Erythroblast (primary cell): ENCODE measurements around the gene GIGYF2.

Experiments used
- DNase-seq, 2 experiments: peaks; one replicate each; lab custom pipeline; 2025; lab: John Stamatoyannopoulos, UW
- GATA1 ChIP-seq: IDR thresholded peaks from 2 replicates; pipeline ENCODE4 v1.6.1; 2011; ENCODE audit warnings: low read depth, mild to moderate bottlenecking, control low read depth, low read length, moderate library complexity
- POLR2A ChIP-seq: IDR thresholded peaks from 2 replicates; pipeline ENCODE4 v1.6.1; 2011; ENCODE audit warnings: mild to moderate bottlenecking, low read length

GIGYF2 gene

DNA sequence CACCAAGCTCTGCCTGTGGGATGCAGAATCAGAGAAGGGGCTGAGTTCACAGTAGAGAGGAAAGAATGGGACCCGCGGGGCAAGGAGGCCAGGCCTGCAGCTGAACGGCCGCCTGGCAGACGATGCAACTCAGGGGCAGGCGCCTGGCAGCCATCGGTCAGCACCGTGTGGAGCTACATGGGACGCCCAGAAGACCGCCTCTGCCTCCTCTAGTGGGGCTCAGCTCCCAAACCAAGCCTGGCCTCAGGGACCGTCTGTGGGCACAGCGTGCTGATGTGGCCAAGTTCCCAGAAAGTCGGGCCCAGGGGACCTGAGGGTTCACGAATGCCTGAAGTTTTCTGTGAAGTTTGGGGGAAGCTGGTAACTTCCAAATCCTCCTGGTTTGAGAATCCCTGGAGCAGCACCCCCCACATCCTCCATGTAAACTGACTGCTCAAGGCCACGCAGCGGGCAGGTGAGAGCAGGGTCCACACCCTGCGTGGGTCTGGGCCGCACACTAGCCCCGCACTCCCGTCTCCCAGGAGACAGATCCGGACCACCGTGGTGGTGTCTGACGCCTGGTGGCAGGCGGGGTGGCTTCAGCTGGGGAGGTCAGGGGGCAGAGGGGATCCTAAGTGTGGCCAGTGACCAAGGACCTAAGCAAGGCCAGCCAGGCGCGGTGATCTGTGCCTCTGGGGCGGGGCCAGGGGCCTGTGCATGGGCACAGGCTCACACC lies 187.6 kb downstream of the GIGYF2 start:
- no peak for DNase-seq
- no peak for TF ChIP-seq GATA1
- TF ChIP-seq POLR2A, result no peak

DNA sequence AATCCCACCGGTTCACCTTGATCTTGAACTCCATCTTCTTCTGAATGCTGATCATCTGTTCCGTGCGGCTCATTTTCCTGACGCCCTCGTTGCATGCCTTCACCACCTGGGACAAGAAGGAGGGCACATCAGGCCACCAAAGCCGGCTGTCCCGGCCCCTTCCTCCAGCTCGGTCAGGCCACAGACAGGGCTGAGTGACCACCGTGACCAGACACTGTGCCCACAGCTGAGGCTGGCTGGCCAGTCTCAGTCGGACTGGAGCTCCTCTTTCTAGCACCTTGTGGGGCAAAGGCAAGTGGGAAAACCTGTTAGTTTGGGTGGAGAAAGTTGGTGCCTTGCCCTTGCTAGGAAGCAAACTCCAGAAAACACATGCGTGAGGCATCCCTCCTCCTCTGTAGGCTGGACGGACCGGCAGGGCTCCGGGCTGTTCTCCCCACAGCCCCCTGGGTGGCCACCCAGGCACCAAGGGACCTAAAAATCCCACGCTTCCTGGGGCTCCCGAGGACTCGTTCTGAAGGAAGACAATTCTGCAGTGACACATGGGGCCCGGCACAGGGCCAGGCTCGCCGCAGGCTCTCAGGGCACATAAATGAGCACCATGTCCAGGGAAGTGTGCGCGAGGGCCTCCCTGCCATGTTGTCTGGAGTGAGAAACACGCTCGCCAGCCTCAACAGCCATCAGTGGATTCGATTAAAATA lies 188.3 kb downstream of the GIGYF2 start:
- no peak for DNase-seq
- TF ChIP-seq POLR2A, result no peak
- TF ChIP-seq GATA1, result no peak

DNA sequence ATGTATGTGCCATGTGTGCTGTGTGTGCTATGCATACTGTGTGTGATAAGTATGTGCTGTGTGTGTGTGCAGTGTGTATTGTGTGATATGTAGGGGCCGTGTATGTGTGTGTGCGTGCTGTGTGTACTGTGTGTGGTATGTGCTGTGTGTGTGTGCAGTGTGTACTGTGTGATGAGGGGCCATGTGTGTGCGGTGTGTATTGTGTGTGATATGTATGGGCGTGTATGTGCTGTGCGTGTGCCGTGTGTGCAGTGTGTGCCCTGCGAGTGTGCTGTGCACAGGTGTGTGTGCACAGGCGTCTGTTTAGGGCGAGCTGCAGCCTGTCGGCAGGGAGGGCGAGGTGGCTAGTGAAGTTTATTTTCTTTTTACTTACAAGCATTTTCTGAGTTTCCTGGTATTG lies 189.0 kb downstream of the GIGYF2 start:
- DNase-seq, result no peak

DNA sequence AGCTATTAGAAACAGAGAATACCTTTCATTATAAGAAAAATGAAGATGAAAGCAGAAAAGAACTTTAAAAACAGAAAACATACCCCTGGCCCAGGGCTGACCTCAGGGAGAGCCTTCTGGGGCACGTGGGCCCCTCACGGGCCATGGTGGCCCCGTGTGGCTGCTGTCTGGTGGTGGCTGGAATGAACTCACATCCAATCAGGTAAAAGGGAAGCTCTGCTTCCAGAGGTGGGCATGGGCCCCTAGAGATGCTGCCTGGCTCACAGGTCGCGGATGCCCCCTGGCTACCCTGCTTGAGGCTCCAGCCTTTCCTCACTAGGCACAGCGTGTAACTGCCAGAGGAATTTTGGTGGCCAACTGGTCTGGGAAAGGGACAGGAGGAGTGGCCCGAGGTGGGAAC lies 189.5 kb downstream of the GIGYF2 start:
- TF ChIP-seq GATA1 (no peak), POLR2A (no peak)
- no peak for DNase-seq

More for the DNA sequence above, 189.0 kb downstream of the GIGYF2 start:
- TF ChIP-seq GATA1, result no peak

DNA sequence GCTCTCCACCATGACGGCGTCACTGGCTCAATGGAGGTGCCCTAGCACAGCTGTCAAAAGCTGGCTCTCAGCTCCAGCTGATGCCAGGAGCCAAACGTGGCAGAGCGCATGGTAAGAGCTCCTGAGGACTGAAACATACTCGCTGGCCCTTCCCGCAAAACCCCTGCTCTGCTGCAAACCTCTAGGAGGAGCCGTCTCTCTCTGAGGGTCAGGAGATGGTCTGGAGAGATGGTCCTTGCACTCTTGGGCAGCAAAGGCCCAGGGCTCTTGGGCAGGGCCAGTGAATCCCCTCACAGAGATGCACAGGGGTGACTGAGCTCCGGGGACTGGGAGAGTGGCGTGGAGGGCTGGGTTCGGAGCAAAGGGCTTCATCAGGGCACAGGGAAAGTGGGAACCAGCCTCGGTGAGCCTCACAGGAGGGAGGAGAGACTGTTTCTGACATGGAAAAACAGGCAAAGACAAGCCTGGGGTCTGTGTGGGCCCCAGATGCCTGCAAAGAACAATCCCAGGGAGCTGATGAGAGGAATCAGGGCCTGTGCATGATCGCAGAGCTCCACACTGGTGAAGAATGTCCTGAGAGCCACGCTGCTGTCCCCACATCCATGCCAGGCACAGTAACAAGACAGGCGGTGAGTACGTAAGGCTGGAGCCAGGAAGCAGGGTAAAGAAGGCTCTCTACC lies 190.2 kb downstream of the GIGYF2 start:
- TF ChIP-seq POLR2A (no peak), GATA1 (no peak)
- DNase-seq, result no peak

DNA sequence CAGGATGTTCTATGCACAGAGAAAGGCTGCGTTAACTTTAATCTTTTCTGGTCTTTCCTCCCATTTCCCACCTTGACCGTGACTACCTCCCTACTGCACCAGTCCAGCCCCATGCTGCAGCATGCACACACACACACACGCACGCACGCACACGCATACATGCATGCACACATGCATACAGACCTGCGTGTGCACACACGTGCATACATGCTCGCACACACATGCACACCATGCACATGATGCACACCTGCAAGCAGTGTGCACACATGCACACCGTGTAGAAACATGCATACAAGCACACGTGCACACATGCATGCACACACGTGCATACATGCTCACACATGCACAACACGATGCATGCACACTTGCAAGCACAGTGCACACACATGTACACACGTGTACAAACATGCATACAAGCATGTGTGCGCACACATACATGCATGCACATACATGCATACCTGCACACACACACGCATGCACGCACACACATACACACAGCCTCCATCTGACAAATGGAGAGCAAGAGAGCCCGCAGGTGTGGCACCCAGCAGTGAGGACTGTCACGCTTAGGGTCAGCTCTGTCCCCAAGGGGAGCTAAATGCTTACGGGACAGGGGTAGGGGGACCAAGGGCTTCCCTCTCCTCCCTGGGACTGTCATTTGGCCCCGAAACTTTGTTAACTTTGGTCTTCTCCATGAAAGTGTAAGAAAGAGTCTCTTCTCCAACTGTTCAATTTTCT lies 191.1 kb downstream of the GIGYF2 start:
- no peak for DNase-seq
- no peak for TF ChIP-seq POLR2A
- TF ChIP-seq GATA1, result no peak

DNA sequence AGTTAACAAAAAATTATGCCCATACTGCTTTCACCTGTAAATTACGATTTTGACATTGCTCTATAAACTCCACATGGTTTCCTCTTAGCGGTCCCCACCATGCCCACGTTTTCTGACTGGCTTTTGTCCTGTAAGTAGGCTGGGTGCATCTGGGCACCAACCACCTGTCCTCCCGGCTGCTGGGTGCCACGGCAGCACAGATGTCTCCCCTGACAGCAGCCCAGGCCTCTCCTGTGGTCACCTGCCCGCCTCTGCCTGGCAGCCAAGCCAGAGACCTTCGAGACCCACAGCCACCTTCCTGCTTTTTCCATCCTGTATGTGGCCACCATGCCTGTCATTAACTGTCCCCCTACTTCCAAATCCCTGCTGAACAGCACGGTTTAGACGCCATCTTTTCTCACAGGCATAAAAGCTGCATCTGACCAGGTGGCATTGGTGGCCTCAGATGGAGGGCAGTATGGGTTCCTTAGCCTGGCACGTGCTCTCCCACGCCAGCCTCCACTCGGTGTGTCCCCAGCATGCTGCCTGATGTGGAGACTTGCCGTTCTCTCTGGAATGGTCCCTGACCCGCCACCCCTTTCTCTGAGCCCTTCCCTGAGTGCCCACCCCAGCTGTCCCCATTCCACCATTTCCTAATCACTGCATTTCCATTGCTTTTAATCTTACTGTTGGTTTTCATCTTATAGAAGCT lies 191.9 kb downstream of the GIGYF2 start:
- TF ChIP-seq POLR2A, result no peak
- TF ChIP-seq GATA1, result no peak
- DNase-seq, result no peak

DNA sequence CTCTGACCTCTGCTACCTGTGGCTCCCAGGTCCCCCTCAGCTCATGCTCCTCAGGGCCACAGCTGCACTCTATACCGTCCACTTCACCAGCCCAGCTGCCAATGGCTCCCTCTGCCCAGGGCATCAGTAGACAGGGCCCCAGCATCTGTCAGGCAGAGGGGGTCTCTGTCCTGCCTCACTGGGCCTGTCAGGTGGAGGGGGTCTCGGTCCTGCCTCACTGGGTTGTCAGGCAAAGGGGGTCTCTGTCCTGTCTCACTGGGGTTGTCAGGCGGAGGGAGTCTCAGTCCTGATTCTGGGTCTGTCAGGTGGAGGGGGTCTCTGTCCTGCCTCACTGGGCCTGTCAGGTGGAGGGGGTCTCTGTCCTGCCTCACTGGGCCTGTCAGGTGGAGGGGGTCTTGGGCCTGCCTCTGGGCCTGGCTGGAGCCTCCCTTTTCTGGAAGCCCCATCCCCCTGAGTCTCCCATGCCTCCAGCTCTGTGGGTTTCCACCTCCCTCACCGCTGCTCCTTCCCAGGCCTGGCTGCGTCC lies 192.8 kb downstream of the GIGYF2 start:
- DNase-seq, result no peak
- no peak for TF ChIP-seq GATA1
- TF ChIP-seq POLR2A, result no peak

DNA sequence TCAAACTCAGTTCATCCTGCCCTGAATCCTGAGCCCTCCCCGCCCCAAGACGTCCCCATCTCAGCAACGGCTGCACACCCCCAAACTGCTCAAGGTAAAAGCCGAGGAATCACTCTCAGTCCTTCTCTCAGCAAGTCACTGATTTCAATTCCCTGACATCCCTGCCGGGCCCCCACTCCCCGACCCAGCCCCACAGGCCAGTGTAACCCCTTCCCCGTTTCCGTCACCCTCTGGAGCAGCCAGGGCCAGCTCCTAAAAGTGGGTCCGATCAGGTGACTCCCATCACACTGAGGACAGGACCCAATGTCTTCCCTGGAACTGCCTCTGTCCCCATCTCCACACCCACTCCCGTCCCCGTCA lies 193.4 kb downstream of the GIGYF2 start:
- DNase-seq, result no peak

DNA sequence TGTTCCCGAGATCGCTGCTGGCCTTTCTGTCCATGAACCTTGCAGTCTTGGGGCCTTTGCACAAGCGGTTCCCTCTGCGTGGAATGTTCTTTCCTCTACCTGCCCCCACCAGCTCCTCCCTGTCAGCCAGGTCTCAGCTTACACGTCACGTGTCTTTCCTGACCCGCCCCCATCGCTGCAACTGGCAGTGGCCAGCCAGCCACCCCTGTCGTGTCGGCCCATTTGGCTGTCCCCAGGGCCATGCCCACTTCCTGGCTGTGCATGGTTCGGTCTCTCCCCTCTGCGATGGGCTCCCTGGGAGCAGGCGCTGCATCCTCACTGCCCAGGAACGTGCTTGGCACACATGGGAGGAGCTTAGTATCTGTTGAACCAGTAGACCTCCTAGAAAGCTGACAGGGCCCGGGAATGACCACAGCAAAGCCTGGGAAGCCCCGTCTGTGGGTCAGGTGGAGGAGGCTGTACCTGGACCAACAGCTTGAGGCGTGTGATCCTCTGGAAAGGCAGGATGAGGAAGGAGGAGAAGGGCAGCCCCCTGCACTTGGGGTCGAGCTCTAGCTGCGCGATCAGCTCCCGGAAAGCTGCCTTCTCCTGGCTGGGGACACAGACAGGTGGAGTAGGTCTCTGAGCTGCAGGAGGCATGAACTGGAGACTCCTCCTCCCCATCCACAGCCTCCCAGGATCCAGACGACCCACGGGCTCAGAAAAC lies 193.9 kb downstream of the GIGYF2 start:
- no peak for TF ChIP-seq POLR2A
- TF ChIP-seq GATA1, result no peak
- DNase-seq, result no peak

More for the DNA sequence above, 193.4 kb downstream of the GIGYF2 start:
- TF ChIP-seq POLR2A (no peak), GATA1 (no peak)

DNA sequence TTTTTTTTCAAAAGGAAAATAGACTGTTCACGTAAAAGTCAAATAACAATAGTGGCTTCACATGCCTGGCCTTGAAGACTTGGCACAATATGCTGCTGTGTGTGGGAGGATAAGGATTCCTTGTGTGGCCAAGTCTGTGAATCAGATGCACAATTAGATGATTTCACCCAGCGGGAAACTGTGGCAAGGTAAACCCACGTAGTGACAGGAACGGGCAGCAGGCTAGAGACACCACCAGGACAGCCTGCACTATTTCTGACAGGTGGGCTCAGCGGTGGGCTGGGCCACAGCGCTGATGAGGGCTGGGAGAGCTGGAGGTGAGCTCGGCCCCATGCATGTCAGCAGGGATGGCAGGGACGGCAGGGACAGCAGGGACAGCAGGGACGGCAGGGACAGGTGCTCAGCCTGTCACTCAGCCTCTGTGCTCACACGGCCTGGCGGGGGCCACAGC lies 194.5 kb downstream of the GIGYF2 start:
- no peak for DNase-seq
- no peak for TF ChIP-seq GATA1

DNA sequence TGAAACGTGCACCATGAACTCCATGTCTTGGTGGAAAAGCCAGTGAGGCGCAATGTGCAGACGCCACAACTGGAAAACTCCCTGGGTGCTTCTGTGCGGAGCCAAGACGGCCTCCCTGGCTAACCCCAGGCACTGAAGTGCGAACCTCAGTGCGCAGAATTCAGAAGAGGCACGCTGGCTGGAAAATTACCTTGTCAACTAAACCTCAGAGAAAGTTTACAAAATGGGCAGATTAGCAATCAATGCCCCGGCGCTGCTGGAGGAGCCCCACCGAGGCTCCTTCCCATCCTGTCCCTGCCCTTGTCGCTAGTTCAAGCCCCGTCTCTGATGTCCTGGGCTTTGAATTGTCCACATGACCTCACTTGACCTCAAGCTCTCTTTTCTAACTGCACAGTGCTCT lies 195.1 kb downstream of the GIGYF2 start:
- no peak for DNase-seq
- TF ChIP-seq POLR2A (no peak), GATA1 (no peak)

DNA sequence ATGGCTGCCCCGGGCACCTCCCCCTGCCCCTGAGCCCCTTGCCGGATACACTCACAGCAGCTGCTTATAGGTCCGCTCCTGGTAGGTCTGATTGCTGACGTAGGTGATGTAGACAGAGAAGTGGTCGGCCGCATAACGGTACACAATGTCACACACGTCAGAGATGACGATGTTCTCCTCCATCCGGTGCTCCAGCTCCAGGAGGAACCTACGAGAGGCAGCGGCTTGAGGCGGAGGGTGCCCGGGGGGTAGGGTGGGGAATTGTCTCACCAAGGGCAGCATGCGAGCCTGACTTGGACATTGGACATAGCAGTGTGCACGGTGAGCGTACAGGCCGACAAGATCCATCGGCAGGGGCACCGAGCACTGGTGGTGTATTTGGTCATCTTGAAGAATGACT lies 195.7 kb downstream of the GIGYF2 start:
- no peak for DNase-seq
- TF ChIP-seq GATA1 (no peak), POLR2A (no peak)
